ENCODE data around the gene CYP46A1.

The CYP46A1 gene

GRCh38 chr14:99690636-99691035 is 6.5 kb downstream of the CYP46A1 start:
- no peak for DNase-seq

GRCh38 chr14:99691111-99691885 is 7.2 kb downstream of the CYP46A1 start:
- DNase-seq = no peak

GRCh38 chr14:99693918-99694317 is 9.8 kb downstream of the CYP46A1 start:
- no peak for DNase-seq

GRCh38 chr14:99696929-99697328 is 12.8 kb downstream of the CYP46A1 start:
- no peak for DNase-seq

GRCh38 chr14:99698236-99698635 is 14.1 kb downstream of the CYP46A1 start:
- DNase-seq = no peak

GRCh38 chr14:99698642-99699041 is 14.5 kb downstream of the CYP46A1 start:
- DNase-seq = no peak

- no peak for DNase-seq
Observed at GRCh38 chr14:99699085-99699760, 15.1 kb downstream of the CYP46A1 start.

- DNase-seq = no peak
Observed at GRCh38 chr14:99699861-99700260, 15.8 kb downstream of the CYP46A1 start.

- DNase-seq = no peak
Observed at GRCh38 chr14:99700379-99700778, 16.3 kb downstream of the CYP46A1 start.

- DNase-seq = no peak
Observed at GRCh38 chr14:99701260-99701659, 17.2 kb downstream of the CYP46A1 start.

- no peak for DNase-seq
Observed at GRCh38 chr14:99702115-99702514, 18.0 kb downstream of the CYP46A1 start.

- DNase-seq = no peak
Observed at GRCh38 chr14:99703381-99703780, 19.3 kb downstream of the CYP46A1 start.

GRCh38 chr14:99704037-99704436 is 19.9 kb downstream of the CYP46A1 start:
- DNase-seq = no peak

GRCh38 chr14:99706107-99706900 is 22.2 kb downstream of the CYP46A1 start:
- DNase-seq = no peak

GRCh38 chr14:99707420-99707819 is 23.3 kb downstream of the CYP46A1 start:
- DNase-seq = no peak

- no peak for DNase-seq
Observed at GRCh38 chr14:99707921-99708320, 23.8 kb downstream of the CYP46A1 start.

GRCh38 chr14:99708449-99708848 is 24.4 kb downstream of the CYP46A1 start:
- DNase-seq = no peak

GRCh38 chr14:99713972-99714371 is 29.9 kb downstream of the CYP46A1 start:
- DNase-seq = no peak

- no peak for DNase-seq
Observed at GRCh38 chr14:99715266-99716000, 31.3 kb downstream of the CYP46A1 start.

GRCh38 chr14:99716091-99716849 is 32.2 kb downstream of the CYP46A1 start:
- DNase-seq = no peak

- DNase-seq = no peak
Observed at GRCh38 chr14:99716850-99717681, 33.0 kb downstream of the CYP46A1 start.
